AG08395 (cell line): ENCODE data around the gene CA9.

Source experiments
- DNase-seq: peaks from one replicate; pipeline ENCODE4 v3.0.0; 2012; ENCODE audit warnings: mixed read lengths, low spot score

Gene CA9

DNA sequence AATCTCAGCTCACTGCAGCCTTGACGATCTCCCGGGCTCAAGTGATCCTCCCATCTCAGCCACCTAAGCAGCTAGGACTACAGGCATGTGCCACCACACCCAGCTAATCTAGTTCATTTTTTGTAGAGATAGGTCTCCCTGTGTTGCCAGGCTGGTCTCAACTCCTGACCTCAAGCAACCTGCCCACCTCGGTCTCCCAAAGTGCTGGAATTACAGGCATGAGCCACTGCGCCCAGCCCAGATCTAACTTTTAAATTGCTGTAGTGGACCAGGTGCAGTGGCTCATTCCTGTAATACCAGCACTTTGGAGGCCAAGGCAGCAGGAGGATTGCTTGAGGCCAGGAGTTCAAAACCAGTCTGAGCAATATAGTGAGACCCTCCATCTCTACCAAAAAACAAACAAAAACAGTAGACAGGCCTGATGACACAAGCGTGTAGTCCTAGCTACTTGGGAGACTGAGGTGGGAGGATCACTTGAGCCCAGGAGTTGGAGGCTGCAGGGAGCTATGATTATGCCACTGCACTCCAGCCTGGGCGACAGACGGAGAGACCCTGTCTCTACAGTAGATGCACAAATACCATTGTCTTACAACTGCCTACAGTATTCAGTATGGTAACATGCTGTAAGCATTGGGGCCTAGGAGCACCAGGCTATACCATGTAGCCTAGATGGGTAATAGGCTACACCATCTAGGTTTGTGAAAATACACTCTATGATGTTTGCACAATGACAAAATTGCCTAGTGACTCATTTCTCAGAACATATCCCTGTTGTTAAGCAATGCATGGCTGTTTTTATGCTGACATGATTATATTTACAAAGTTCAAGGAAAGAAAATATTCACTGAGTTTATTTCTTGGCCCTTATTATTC is 21.5 kb upstream of the CA9 start:
- no peak for DNase-seq

- no peak for DNase-seq
These were observed 20.9 kb upstream of the CA9 start for GRCh38 chr9:35652829-35653209.

DNA sequence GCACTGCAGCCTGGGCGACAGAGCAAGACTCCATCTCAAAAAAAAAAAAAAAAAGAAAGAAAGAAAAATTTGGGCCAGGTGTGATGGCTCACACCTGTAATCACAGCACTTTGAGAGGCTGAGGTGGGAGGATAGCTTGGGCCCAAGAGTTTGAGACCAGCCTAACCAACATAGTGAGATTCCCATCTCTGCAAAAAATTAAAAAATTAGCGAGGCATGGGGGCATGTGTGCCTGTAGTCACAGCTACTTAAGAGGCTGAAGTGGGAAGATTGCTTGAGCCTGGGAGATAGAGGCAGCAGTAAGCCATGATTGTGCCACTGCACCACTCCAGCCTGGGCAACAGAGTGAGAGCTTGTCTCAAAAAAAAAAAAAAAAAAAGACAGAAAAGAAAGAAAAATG is 20.1 kb upstream of the CA9 start:
- DNase-seq, result no peak

DNA sequence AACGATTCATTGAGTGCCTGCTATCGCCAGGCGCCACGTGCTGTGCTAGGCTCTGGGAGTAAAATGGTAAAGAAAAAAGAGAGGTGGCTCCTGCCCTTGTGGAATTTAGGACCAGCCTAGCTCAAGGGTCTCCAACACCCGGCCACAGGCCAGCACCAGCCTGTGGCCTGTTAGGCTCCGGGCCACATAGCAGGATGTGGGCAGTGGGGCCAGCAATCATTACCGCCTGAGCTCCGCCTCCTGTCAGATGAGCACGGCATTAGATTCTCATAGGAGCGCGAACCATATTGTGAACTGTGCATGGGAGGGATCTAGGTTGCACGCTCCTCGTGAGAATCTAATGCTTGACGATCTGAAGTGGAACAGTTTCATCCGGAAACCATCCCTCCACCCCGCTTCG is 17.4 kb upstream of the CA9 start:
- no peak for DNase-seq

GRCh38 chr9:35656831-35657545 is 16.7 kb upstream of the CA9 start:
- no peak for DNase-seq

DNA sequence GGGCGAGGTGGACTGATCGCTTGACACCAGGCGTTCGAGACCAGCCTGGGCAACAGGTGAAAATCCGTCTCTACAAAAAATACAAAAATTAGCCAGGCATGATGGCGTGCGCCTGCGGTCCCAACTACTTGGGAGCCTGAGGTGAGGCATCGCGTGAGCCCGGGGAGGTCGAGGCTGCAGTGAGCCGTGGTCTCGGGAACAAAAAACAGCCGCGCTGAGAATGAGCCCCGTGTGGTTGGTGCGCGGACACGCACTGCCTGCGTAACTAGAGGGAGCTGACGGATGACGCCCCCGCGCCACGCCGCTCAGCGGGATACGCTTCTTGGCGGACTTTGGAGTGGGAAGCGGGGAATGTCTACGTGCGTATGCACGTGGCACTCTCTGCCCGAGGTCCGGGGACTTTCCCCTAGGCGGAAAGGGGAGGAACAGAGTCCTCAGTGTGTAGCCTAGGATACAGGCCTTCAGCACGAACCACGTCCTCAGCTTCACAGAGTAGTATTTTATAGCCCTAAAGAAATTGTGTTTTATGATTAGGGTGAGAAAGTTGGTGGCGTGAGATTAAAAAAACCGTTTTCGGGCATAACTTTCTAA is 16.1 kb upstream of the CA9 start, which contains the start of gene RMRP:
Gene RMRP, minus strand, starts transcription at position 474 of the 591 bp plus-strand sequence.
- DNase-seq, result peak; percentile 95

DNA sequence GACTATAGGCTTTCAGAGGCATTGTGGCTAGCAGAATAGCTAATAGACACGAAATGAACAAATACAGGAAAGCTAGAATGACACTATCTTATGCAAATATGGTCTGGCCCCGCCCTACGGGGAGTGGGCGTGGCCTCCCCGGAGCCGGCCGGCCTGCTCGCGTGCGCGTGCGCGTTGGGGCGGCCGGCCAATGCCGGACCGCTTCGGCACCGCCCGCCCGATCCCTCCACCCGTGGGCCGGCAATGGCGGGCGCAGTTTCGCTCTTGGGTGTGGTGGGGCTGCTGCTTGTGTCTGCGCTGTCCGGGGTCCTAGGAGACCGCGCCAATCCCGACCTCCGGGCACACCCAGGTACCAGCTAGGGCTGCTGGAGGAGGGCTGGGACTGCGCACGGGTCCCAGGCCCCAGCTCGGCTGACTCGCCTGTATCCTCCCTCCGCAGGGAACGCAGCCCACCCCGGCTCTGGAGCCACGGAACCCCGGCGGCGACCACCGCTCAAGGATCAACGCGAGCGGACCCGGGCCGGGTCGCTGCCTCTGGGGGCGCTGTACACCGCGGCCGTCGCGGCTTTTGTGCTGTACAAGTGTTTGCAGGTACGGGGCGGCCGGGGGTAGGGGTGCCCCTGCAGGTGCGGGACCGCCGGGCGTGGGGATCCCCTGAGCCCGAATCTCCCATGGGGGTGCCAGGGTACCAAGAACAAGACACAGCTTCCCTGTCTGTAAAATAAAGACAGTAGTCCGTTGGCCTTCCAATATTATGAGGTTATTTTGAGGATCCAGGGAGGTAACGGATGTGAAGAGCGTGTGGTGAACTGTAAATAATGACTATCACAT is 15.4 kb upstream of the CA9 start, which contains the start of gene CCDC107:
Gene CCDC107, plus strand, starts transcription at position 156 of the 831 bp plus-strand sequence. Its CDS starts 88 bp downstream, at position 244.
- DNase-seq, result peak; percentile 98

- DNase-seq, result peak; percentile 39
These were observed 14.8 kb upstream of the CA9 start for GRCh38 chr9:35658968-35659220.

DNA sequence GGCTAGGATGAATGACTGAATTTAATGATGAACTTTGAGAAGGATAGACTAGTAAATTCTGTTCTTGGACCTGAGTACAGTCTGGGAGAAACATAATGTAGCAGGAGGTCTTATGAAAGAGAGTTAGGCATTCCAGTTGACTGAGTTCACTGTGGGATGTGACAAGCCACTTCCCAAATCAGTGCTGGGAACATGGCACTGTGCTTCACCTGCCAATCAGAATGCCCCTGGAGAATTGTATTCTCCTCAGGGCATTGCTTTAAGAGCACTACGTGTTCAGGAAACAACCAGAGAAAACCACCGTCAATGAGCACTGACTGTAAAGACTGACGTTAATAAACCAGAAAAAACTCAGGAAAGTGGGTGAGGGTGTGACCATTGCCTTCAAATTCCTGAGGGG is 14.4 kb upstream of the CA9 start:
- DNase-seq, result peak; percentile 42

- DNase-seq, result no peak
These were observed 12.7 kb upstream of the CA9 start for GRCh38 chr9:35660966-35661415.

GRCh38 chr9:35661756-35662350 is 11.9 kb upstream of the CA9 start:
- no peak for DNase-seq

DNA sequence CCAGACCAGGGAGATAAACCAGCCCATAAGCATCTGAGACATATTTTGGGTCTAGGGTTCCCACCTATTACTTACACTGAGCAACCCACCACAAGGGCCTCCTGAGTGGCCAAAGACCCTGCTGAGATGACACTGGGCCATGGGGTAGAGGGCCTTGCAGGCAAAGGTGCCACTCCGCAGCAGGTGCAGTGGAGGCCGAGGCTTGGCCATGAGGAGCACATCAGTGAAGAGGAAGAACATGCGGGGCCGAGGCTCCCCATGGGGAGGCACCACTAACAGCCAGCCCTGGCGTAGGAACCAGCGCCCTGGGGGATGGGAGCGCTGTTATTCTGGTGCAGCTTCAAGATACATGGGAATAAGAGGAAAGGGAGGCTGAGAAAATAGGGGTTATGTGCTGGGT is 11.3 kb upstream of the CA9 start:
- DNase-seq, result no peak

GRCh38 chr9:35664531-35665470 is 8.9 kb upstream of the CA9 start, which contains the start of gene ARHGEF39:
Gene ARHGEF39 (minus strand): TSS chr9:35665195. CDS start chr9:35665169, 26 bp downstream.
- DNase-seq, result peak; percentile 95

GRCh38 chr9:35665471-35665818 is 8.3 kb upstream of the CA9 start:
- DNase-seq, result no peak

DNA sequence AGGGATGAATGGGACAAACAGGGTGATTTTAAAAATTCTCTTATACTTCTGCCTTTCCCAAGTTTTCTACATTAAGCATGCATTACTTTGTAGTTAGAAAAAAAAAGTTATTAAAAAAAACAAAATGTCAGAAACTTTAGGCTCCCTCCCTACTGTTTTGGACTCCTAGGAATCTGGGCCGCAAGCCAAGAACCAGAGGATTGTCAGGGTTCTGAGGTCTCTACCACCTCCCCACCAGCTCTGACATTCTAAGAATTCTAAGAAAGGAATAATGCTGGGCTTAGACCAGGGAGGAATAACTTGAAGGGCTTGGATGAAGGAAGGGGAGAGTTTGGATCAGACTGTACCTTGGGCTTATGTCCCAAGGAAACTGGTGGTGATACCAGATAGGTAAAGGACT is 7.7 kb upstream of the CA9 start:
- no peak for DNase-seq

DNA sequence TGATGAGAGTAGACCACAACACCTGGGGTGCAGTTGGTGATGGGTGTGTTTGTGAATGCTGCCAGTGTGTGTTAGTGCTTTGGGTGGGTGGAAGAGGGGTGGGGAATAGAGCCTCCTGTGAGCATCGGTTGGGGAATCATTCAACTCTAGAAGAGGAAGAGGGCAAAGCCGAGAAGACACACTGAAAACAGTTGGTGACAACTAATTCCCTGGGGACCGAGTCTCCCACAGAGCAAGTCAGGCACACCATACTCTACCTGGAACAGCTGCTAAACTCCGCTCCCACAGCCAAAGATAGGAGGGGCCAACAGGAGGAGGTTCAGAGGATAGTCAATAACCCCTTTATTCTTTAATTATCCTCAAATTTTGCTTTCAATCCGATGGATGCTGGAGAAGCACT is 7.2 kb upstream of the CA9 start:
- no peak for DNase-seq

- DNase-seq, result no peak
These were observed 5.8 kb upstream of the CA9 start for GRCh38 chr9:35667939-35668338.

- no peak for DNase-seq
These were observed 4.2 kb upstream of the CA9 start for GRCh38 chr9:35669331-35670145.

DNA sequence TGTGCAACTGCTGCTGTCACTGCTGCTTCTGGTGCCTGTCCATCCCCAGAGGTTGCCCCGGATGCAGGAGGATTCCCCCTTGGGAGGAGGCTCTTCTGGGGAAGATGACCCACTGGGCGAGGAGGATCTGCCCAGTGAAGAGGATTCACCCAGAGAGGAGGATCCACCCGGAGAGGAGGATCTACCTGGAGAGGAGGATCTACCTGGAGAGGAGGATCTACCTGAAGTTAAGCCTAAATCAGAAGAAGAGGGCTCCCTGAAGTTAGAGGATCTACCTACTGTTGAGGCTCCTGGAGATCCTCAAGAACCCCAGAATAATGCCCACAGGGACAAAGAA is 265 bp downstream of the CA9 start:
- DNase-seq, result no peak

- no peak for DNase-seq
These were observed 1.5 kb downstream of the CA9 start for GRCh38 chr9:35675204-35675603.
